Measurements from ENCODE around the gene TTLL8.

Gene TTLL8

GRCh38 chr22:50040717-50041116 is 17.4 kb downstream of the TTLL8 start:
- DNase-seq (ENCODE audit: low spot score): no peak
- TF ChIP-seq CTCF (IDR thresholded peaks at IDR 0.05; ENCODE audit: extremely low read depth, missing control alignments): no peak

GRCh38 chr22:50039669-50040443 is 18.2 kb downstream of the TTLL8 start:
- no peak for DNase-seq (ENCODE audit: low spot score)
- TF ChIP-seq CTCF (IDR thresholded peaks at IDR 0.05; ENCODE audit: extremely low read depth, missing control alignments): no peak

GRCh38 chr22:50035976-50036724 is 21.9 kb downstream of the TTLL8 start:
- DNase-seq (ENCODE audit: low spot score): peak; percentile 9
- TF ChIP-seq CTCF (IDR thresholded peaks at IDR 0.05; ENCODE audit: extremely low read depth, missing control alignments): no peak

GRCh38 chr22:50035131-50035881 is 22.8 kb downstream of the TTLL8 start:
- TF ChIP-seq CTCF (IDR thresholded peaks at IDR 0.05; ENCODE audit: extremely low read depth, missing control alignments): no peak

GRCh38 chr22:50034126-50035081 is 23.7 kb downstream of the TTLL8 start:
- peak; percentile 39 for DNase-seq (ENCODE audit: low spot score)
- TF ChIP-seq CTCF (IDR thresholded peaks at IDR 0.05; ENCODE audit: extremely low read depth, missing control alignments): no peak

More at GRCh38 chr22:50035131-50035881, 22.8 kb downstream of the TTLL8 start:
- peak; percentile 32 for DNase-seq (ENCODE audit: low spot score)

- no peak for TF ChIP-seq CTCF (IDR thresholded peaks at IDR 0.05; ENCODE audit: extremely low read depth, missing control alignments)
- DNase-seq (ENCODE audit: low spot score): no peak
These were observed 25.0 kb downstream of the TTLL8 start for GRCh38 chr22:50032941-50033601.
